ENCODE data around the gene PACC1.

DNA sequence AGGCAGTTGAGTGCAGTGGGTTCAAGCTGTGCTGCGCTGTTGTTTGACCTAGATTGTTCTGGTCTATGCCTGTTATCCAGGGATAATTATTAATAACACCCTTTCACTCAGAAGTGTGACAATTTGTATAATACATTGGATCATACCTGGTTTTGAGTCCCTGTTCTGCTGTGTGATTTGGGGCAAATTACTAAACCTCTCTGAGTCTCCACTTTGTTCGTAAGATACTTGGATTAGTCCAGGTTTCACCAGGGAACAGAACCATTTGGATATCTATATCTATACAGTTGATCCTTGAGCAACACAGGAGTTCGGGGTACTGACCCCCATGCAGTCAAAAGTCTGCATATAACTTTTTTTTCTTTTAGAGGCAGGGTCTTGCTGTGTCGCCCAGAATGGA, 20.3 kb upstream of the PACC1 start:
- TF ChIP-seq POLR2A (IDR thresholded peaks at IDR 0.05): no peak
- TF ChIP-seq, protein P1, sequence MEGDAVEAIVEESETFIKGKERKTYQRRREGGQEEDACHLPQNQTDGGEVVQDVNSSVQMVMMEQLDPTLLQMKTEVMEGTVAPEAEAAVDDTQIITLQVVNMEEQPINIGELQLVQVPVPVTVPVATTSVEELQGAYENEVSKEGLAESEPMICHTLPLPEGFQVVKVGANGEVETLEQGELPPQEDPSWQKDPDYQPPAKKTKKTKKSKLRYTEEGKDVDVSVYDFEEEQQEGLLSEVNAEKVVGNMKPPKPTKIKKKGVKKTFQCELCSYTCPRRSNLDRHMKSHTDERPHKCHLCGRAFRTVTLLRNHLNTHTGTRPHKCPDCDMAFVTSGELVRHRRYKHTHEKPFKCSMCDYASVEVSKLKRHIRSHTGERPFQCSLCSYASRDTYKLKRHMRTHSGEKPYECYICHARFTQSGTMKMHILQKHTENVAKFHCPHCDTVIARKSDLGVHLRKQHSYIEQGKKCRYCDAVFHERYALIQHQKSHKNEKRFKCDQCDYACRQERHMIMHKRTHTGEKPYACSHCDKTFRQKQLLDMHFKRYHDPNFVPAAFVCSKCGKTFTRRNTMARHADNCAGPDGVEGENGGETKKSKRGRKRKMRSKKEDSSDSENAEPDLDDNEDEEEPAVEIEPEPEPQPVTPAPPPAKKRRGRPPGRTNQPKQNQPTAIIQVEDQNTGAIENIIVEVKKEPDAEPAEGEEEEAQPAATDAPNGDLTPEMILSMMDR (IDR thresholded peaks at IDR 0.05): no peak
